ENCODE measurements around the gene TOB1.

The TOB1 gene

DNA sequence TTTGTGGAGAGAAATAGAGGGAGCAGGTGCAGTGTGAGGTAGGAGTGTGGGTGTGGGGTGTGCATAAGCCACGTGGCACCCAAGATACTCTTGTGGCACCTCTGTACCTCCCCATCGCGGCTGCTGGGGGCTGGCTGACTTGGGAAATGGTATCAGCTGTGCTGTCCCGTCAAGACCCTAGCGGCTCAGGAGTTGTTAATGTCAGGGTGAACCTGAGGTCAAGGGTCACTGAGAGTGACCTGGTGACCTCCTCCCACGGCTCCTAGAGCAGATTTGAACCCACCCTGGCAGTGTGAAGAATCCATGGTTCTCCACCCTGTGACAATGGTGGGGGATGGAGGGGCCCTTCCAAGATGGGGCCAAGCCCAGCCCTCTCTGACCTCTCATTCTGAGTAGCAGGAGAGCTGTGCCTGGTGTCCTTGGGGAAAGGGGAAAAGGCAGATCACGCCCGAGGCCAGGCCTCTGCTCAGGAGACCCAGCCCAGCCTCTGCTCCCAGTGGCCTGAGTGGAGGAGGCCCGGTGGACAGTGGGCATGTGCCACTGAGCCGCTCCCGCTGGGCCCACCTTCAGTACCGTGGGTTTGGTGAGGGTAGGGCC lies 33.8 kb downstream of the TOB1 start:
- no peak for DNase-seq (ENCODE audit: low read depth)

DNA sequence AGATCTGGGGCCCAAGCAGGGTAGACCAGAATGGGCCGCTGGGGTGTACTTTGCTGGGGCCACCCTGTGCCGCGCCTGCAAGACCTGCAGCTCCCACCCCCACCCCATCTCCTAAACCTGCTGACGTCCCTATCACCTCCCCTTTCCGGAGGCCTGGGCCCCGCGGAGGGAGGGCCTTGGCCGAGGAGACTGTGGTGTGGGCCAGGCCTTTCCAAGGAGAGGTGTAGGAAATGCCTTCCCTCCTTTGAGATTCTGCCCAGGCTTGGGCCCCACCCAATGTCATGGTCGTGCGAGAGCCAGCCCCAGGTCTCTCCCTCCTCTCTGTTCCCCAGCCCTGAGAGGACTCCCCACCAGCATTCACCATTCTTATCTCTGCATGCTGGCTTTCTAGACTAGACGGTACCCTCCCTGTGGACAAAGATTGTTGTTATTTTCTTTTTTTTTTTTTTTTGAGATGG lies 34.7 kb downstream of the TOB1 start:
- DNase-seq (ENCODE audit: low read depth), result no peak

DNA sequence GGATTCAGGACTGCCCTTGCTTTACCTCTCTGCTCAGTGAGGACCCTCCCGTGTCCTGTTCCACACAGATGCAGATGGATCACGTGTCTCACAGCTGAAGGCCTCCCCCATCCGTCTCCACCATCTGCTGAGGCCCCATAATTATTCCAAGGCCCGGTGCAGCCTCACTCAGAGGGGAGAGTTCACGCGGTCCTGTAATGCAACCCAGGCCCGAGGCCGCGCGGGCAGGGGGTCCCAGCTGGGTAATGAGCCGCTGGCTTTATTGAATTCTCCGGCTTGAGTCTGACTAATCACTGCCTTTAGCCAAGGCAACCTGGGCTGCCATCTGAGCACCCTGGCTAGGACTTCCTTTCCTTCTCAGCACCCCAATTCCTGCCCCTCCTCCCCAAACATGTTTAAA lies 35.2 kb downstream of the TOB1 start:
- DNase-seq (ENCODE audit: low read depth), result no peak

DNA sequence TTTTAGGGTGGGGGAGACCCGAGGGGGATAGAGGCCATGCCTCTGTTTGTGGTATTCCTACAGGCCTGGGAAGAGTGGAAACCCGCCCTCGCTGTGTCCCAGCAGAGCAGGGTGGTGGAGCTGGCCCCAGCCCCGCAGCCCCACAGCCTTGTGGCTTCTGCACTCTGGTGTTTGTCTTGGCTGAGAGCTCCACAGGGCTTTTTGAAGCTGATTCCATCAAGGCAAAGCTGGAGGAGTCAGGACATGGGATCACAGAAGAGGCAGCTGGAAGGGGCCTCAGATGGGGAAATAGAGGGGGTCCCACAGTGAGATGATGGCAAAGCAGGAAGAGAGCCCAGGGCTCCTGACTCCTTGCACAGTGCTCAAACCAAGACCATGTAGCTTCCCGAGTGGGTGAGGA lies 35.8 kb downstream of the TOB1 start:
- DNase-seq (ENCODE audit: low read depth), result no peak

DNA sequence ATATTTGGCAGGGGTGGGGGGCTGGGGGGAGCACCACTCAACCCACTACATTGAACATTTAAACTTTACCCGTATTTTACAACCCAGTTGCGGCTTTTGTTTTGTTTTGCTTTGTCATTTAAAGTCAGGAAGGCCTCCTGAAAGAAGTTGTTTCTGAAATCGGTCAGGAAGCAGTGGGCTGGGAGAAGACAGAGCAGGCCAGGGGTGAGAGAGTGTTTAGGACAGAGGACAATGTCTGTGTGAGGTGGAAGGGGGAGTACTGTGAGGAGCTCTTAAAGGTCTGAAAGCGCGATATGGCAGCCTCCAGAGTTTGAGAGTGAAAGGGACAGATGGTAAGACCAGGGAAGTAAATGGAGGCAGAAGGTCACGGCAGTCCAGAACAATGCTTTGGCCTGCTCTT lies 36.8 kb downstream of the TOB1 start:
- DNase-seq (ENCODE audit: low read depth), result no peak

DNA sequence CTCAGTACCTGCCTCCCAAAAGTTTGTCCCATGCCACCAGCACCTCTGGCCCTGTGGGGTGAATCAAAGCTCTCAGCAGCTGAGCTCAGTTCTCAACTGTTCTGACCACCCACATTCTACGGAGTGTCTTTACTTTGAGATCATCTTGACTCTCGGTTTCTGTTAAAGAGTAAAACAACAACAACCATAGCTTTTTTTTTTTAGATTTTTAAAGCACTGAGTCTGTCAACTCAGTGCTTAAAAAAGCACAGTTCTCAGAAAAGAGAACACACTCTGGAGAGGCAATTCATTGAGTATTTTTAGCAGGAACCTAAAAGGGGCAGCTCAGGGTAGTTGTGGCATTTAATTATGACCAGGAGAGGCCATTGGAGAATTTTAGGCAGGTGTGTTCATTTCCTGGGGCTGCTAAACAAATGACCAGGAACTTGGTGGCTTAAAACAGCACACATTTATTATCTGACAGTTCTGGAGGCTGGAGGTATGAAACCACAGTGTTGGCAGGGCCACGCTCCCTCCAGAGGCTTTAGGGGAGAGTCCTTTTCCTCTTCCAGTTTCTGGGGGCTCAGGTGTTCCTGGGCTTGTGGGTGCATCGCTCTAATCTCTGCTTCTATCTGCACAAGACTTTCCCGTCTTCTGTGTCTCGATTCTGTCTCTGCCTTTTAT lies 37.5 kb downstream of the TOB1 start:
- no peak for DNase-seq (ENCODE audit: low read depth)

DNA sequence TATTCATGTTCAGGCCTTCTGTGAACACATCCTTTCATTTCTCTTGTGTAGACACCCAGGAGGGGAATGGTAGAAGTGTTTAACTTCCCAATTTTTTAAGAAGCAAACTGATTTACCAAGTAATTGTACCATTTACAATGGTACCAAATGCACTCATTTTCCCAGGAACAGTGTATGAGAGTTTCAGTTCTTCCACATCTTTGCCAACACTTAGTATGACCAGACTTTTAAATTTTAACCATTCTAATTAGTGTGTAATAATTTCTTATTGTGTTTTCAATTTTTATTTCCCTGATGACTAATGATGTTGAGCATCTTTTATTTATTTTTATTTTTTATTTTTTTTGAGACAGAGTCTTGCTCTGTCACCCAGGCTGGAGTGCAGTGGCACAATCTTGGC lies 41.0 kb downstream of the TOB1 start:
- DNase-seq (ENCODE audit: low read depth), result no peak

DNA sequence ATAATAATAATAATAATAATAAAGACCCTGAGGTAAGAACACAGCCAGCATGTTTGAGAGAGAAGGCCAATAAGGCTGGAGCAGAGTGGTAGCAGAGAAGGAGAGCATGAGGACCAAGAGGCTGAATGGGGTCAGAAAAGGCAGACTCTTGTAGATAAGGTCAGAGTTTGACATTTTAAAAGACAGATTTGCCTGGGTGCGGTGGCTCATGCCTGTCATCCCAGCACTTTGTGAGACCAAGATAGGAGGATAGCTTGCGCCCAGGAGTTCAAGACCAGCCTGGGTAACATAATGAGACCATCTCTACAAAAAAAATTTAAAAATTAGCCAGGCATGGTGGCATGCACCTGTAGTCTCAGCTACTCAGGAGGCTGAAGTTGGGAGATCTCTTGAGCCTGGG lies 41.7 kb downstream of the TOB1 start:
- no peak for DNase-seq (ENCODE audit: low read depth)

DNA sequence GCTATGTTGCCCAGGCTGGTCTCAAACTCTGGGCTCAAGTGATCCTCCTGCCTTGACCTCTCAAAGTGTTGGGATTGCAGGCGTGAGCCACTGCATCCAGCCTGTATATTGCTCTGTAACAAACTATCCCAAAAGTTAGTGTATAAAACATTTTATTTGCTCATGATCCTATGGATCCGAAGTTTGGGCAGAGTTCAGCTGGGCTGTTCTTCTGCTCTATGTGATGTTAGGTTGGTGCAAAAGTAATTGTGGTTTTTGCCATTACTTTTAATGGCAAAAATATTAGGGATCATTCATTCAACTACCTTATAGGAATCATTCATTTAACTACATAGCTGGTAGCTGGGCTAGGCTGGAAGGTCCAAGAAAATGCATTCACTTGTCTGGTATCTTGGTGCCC lies 43.6 kb downstream of the TOB1 start:
- no peak for DNase-seq (ENCODE audit: low read depth)

DNA sequence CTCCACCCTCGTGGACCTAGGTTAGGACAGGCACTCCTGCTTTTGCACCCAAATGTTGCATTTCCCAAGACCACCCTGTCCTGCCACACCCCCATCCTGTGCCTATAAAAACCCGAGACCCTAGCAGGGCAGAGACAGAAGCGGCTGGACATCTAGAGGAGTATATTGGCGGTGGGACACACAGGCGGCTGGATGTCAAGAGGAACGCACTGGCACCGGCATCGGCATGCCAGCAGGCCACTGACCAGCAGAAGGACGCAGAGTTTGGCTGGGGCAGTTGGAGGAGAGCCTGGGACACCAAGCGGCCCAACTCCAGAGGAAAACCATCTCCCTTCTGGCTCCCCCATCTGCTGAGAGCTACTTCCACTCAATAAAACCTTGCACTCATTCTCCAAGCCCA lies 45.5 kb downstream of the TOB1 start:
- DNase-seq (ENCODE audit: low read depth), result no peak

DNA sequence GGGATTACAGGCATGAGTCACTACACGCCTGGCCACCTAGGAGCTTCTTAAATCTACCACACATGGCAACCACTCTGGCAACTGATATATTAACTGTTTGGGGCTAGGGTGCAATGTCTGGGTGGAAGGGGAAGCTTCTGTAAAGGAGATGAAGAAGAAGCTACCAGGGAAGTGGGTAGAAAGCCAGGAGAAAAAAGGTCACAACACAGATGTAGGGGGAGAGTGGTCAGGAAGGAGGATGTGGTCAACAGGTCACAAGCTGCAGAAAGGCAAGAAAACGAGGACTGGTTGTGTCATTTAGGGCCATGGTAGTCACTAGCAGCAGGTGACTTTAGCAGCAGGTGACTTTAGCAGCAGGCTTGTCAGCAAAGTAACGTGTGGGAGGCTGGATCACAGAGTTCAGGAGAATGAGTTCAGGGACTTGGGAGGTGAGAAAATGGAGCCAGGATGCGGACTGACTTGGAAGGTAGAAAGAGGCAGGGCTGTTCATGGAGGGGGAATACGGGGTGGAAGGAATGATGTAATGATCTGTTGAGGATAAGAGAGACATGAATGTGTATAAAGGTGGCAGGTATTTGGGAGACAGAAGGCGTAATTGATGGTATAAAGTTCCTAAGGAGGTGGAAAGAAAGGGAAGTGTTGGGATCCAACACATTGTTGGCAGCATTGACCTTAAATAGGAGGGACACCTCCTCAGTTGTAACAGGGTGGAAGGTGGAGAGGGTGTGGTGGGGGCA lies 47.1 kb downstream of the TOB1 start:
- no peak for DNase-seq (ENCODE audit: low read depth)

DNA sequence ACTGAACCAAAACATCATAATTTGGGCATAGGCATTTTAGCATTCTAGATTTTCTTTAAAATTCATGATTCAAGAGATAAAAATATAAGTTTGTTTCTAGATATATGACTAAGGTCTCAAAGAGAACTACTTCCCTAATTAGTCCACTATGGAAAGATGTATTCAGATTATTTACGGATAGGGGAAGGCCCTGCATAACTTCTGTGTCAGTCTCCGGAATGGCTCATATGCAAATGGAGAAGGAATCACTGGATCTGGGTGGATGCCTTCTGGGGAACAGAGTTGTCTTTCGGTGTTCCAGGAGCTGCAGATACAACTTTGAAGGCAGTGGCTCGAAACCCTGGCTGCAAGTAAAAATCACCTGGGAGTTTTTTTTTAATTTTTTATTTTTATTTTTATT lies 47.9 kb downstream of the TOB1 start:
- DNase-seq (ENCODE audit: low read depth), result no peak

DNA sequence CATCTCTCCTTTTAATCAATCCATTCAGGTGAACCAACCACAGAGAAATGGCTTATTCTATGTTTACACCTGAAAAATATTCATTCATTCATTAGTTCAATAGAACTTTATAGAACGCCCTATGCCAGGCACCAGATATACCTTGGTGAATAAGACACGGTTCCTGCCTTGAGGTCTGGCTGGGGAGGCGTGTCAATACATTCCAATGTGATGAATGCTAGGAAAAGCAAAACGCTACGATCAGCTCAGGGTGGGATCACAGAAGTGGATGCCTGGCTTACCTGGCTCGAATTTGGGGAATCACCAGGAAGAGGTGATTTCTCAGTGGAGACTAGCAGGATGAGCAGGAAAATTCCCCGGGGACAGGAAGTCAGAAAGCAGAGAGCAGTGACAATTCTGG lies 48.3 kb downstream of the TOB1 start:
- no peak for DNase-seq (ENCODE audit: low read depth)

DNA sequence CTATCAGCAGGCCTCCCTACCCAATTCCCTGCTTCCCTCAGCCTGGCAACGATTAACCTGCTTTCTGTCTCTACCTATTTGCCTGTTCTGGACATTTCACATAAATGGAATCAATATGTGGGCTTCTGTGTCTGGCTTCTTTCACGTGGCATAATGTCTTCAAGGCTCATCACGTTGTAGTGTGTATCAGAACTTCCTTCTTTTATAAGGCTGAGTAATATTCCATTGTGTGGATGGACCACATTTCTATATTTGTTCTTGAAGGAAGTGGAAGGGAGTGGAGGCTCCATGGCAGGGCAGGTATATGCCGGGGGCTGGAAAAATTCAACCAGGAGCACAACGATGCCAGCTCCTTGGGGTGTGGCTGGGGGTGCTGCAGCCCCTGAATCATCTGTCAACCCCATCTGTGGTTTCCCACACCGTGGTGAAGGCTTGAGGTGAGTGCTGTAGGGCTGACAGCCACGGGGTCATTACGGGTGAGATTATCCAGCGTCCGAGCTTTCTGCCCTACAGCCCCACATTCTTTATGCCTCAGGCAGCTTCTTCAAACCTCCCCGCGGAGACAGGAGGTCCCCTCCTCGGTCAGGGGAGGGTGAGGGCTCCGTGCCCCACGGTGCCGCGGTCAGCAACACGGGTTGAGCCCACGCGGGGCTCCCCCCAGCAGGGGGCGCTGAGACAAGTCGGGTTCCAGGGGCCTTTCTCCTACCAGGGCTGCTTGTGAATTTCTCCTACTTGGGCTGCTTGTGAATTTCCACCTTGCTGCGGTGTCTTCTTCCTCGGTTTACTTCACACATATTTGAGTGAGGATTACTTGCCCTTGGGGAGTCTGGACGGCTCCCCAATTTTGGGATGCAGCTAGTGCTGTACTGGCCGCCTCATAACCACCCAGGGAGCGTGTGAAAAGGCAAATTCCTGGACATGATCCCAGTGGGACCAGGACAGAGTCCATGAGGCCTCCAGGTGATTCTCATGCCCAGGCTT lies 49.1 kb downstream of the TOB1 start:
- peak; percentile 35 for DNase-seq (ENCODE audit: low read depth)

DNA sequence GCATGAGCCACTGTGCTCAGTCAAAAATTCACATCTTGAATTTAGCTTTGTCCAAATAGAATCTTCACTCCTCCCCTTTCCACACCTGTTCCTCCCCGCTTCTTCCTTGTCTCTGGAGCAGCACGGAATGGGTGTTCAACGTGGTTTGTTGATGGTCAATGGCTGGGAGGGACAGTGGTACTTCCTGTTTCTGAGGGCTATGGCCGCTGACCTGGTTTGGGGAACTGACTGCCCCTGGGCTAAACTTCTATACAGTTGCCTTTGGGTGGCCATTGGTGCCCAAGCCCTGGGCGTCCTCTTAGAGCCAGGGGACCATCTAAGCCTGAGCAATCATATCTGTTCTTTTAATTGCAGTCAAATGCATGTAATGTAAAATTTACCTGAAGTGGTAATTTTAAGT lies 49.9 kb downstream of the TOB1 start:
- DNase-seq (ENCODE audit: low read depth), result no peak

DNA sequence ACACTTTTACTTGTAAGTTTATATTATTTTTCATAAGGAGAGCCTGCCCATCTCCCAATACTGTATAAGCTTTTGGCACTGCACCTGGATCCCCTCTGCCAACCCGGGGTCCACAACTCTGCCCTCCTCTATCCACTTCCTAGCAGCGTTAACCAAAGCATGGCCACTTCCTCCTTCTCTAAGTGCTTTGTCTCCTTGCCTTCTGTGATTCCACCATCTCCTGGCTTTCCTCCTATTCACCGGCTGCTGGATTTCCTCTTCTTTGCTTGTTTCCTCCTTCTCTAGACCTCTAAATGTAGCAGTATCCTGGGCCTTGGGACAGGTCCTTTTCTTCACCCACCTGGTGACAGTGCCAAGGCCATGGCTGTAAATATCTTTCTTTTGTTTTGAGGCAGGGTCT lies 50.8 kb downstream of the TOB1 start:
- no peak for DNase-seq (ENCODE audit: low read depth)

DNA sequence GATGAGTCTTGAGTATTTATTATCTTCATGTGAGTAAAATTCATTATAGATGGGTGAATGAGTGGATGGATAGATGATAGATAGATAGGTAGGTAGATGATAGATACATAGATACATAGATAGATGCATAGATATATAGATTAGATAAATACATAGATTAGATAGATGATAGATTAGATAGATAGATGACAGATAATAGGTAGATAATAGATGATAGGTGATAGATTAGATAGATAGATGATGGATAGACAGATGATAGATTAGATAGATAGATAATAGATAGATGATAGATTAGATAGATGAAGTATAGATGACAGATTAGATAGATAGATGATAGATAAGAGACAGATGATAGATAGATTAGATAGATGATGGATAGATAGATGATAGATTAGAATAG lies 52.6 kb downstream of the TOB1 start:
- DNase-seq (ENCODE audit: low read depth), result no peak
